Esophagus muscularis mucosa (tissue), 4 donors: Measurements from ENCODE around the gene PHF2.

ENCODE experiments used
- EP300 ChIP-seq: sonication (generic); formaldehyde crosslinking; IDR thresholded peaks from one replicate; pipeline ENCODE4 v1.6.1; 2017; ENCODE audit warnings: antibody characterized with exemption
- POLR2A ChIP-seq: fragments of 450-650 bp; IDR thresholded peaks from one replicate; pipeline ENCODE4 v1.6.1; 2017; ENCODE audit warnings: antibody characterized with exemption, moderate library complexity, mild to moderate bottlenecking, low read depth
- POLR2AphosphoS5 ChIP-seq, 2 donors: sonication (generic); formaldehyde crosslinking; IDR thresholded peaks; one replicate each; pipeline ENCODE4 v1.6.1; 2017; ENCODE audit warnings: antibody characterized with exemption in 2 of 2
- TF ChIP-seq, protein P1 (sequence below), 3 experiments: fragments of 200-600 bp in 2 of 3; fragments of 450-650 bp in 1 of 3; sonication (generic) in 2 of 3; IDR thresholded peaks; one replicate each; pipeline ENCODE4 v1.5.1; 2017 to 2019; ENCODE audit warnings: antibody characterized with exemption in 3 of 3, mild to moderate bottlenecking in 2 of 3, moderate library complexity in 1 of 3

DNA sequence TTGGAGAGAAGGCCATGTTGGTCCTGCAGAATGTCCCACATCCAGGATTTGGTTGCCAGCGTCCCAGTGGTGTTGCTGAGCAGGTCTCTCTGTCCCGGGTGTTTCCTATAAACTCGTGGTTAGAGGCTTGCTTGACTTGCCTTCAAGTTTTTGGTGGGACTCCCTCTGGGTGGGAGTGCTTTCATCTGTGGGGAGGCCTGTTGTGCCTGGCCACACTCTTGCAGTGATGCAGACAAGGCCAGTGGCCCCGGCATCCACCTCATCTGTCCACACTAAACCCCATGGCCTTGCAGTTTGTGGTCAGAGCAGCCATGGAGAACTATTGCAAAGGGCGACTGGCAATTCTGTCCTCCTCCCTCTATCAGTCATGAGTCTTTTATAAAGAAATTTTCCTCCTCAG is 71.8 kb downstream of the PHF2 start:
- TF ChIP-seq, protein P1, sequence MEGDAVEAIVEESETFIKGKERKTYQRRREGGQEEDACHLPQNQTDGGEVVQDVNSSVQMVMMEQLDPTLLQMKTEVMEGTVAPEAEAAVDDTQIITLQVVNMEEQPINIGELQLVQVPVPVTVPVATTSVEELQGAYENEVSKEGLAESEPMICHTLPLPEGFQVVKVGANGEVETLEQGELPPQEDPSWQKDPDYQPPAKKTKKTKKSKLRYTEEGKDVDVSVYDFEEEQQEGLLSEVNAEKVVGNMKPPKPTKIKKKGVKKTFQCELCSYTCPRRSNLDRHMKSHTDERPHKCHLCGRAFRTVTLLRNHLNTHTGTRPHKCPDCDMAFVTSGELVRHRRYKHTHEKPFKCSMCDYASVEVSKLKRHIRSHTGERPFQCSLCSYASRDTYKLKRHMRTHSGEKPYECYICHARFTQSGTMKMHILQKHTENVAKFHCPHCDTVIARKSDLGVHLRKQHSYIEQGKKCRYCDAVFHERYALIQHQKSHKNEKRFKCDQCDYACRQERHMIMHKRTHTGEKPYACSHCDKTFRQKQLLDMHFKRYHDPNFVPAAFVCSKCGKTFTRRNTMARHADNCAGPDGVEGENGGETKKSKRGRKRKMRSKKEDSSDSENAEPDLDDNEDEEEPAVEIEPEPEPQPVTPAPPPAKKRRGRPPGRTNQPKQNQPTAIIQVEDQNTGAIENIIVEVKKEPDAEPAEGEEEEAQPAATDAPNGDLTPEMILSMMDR (IDR thresholded peaks at IDR 0.05) = no peak
- TF ChIP-seq POLR2A (no peak), POLR2AphosphoS5 (IDR thresholded peaks at IDR 0.05) (no peak), EP300 (no peak)
